OCI-LY1 (cell line): ENCODE results near the gene TOR1B.

Experiments used
- CTCF ChIP-seq: fragments of 200-600 bp; sonication (generic), shearing (Covaris generic); IDR thresholded peaks from 2 replicates; pipeline ENCODE4 v1.5.1; 2017; ENCODE audit warnings: mild to moderate bottlenecking, antibody characterized with exemption, low read length, moderate library complexity, mixed read lengths
- EZH2 ChIP-seq: fragments of 200-600 bp; sonication (generic), shearing (Covaris generic); IDR thresholded peaks from 2 replicates; pipeline ENCODE4 v1.8.0; 2017; ENCODE audit warnings: borderline replicate concordance, mixed run types, mild to moderate bottlenecking, antibody characterized with exemption, low read length, moderate library complexity, mixed read lengths

GRCh38 chr9:129826759-129827158 lies 23.8 kb downstream of the TOR1B start:
- TF ChIP-seq CTCF: no peak
- no peak for TF ChIP-seq EZH2
